HG03378 (cell line): ENCODE results near the gene PDPK1.
"Not testable (repeated sequence)": the region's sequence is repeated elsewhere in the genome, so short reads cannot be mapped to it uniquely, and the experiment has no call there.

ENCODE experiments used
- ATAC-seq: cut with Tn5 transposase; IDR thresholded peaks from one replicate; pipeline ENCODE4 v1.9.1; 2021; ENCODE audit warnings: mild to moderate bottlenecking, moderate library complexity; ENCODE audit not compliant: unreplicated experiment

Gene PDPK1

DNA sequence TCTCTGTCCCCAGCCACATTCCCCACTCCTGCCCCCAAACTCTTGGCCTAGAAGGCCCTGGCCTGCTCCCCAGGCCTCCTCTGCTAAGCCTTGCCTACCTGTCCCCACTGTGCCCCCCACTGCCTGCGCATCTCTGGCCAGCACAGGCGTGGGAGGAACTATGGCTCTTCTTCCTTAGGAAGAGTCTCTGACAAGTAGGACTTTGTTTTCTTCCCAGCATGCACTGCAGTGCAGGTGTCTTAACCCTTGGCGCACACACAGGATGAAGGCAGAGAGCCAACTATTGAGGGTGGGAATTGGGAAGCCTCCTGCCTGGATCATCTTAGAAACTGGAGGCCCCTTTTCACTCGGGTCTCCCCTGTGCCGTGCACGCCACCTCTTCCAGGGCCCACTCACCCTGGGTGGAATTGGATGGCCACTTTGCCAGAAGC is 14.0 kb upstream of the PDPK1 start:
- ATAC-seq: no peak

- no peak for ATAC-seq
Observed at GRCh38 chr16:2524339-2524938, 13.4 kb upstream of the PDPK1 start.

GRCh38 chr16:2526135-2526534 is 11.7 kb upstream of the PDPK1 start:
- no peak for ATAC-seq

DNA sequence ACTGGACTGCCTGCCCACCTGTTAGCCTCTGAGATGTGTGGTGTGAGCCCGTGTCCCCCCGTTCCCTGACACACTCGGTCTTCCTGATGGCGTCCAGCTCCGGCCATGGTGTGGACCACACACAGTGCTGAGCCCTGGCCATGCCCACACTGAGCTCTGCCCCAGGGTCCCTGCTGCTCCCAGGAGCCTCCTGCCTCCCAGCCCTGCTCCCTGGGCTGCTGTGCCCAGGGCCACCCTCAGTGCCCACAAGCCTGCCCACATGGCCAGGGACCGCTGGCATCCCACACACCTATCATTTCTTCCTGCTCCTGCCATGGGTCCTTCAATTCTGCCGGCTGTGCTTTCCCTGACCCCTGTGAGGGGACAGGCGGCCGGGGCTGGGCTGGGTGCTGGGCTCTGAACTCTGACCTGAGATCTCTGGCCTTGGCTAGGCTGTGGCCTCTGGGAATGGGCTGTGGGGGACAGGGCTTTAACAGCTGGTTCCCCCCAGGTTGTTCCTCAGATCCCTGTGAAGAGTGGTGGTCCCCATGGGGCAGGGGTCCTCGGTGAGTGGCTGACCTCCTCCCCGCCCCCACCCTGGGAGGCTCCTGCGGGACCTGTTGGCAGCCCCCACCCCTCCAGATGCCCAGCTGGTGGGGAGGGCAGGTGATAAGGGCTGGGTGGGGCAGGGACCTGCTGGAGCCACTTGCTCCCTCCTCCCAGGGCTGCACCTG is 10.6 kb upstream of the PDPK1 start:
- no peak for ATAC-seq

DNA sequence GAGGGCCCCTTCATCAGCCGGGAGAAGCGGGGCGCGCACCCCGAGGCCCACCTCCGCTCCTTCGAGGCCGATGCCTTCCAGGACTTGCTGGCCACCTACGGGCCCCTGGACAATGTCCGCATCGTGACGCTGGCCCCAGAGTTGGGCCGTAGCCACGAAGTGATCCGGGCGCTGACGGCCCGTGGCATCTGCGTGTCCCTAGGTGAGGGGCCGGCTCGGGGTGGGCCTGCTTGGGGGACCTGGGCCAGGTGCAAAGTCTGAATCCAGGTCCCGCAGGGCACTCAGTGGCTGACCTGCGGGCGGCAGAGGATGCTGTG is 10.1 kb upstream of the PDPK1 start:
- no peak for ATAC-seq

- no peak for ATAC-seq
Observed at GRCh38 chr16:2528161-2529060, 9.4 kb upstream of the PDPK1 start.

- ATAC-seq: no peak
Observed at GRCh38 chr16:2529061-2529931, 8.5 kb upstream of the PDPK1 start.

DNA sequence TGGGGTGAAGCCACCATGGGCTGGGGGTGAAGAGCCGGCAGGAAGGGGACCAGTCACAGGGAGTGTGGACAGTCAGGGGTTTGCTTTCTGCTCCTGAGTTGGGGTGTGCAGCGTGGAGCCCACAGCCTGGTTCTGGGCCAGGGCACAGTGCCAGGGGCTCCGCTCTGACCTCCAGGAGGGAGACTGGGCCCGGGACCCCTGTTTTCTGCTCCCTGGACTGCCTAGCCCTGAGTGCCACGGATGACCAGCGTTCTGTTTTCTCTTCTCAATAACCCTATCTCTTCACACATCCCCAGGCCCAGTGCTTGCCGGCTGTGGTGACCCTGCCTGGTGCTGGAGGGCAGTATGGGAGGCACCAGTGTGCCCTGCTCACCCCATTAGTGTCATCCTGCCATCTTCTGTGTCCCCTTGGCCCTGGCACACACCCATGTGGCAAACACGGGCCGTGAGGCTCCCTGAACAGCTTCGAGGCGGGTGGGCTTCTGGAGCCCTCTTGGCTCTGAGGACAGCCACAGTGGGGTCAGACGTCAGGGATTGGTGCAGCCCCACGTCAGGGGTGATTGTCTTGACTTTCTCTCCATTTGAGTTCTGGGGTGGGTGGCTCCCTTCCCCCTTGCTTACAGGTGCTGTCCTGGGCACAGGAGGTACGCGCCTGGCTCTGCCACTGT is 7.7 kb upstream of the PDPK1 start:
- ATAC-seq: no peak

GRCh38 chr16:2530629-2531318 is 7.0 kb upstream of the PDPK1 start:
- no peak for ATAC-seq

DNA sequence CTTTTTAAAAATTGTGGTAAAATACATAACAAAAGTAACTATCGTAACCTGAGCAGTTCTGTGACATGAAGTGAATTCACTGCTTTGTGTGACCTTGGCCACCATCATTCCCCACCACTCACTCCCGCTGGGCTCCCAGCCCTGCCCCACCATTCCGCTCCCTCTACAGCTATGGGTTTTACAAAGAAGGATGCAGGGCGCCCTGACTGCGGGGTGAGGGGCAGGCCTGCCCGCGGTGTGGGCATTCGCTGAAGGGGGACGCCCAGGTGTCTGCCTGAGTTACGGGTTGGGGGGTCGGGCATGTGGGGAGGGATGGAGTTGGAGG is 6.5 kb upstream of the PDPK1 start, which contains the start of gene CEMP1:
CEMP1 (minus strand) TSS at position 38 of the 325 bp plus-strand sequence. CDS start 335 bp downstream, outside the sequence.
- no peak for ATAC-seq

GRCh38 chr16:2531696-2532493 is 5.9 kb upstream of the PDPK1 start:
- ATAC-seq: peak; percentile 63

DNA sequence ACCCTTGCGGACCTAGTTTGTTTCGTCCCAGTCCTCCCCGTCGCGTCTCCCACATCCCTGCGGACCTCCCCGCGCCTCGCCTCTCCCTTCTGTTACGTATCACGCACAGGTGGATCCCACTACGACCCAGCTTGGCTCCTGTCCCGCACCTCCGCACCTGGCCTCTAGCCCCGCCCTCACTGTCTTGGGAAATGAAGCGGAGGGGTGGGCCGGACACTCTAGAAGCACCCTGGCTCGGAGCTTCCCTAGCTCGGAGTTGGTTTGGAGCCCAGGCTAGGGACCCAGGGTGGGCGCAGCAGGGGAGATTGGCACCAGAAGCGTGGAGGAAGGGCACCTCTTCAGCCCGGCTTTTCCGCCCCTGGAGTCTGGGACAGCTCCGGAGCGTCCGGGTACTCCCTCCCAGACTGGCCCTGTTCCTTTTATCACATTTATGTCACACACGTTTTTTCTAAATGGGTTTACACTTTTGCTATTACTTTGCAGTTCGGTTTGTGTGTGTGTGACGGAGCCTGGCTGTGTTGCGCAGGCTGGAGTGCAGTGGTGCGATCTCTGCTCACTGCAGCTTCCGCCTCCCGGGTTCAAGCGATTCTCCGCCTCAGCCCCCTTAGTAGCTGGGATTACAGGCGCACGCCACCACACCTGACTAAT is 5.2 kb upstream of the PDPK1 start:
- no peak for ATAC-seq

DNA sequence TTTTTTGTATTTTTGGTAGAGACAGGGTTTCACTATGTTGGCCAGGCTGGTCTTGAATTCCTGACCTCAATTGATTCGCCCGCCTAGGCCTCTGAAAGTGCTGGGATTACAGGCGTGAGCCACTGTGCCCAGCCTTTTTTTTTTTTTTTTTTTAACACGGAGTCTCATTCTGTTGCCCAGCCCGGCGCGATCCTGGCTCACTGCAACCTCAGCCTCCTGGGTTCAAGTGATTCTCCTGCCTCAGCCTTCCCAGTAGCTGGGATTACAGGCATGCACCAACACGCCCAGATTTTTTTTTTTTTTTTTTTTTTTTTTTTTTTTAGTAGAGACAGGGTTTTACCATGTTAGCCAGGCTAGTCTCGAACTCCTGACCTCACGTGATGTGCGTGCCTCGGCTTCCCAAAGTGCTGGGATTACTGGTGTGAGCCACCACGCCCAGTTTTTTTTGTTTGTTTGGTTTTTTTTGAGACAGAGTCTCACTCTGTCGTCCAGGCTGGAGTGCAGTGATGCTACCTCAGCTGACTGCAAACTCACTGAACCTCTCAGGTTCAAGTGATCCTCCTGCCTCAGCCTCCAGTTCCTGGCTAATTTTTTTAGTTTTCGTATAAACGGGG is 4.6 kb upstream of the PDPK1 start:
- ATAC-seq: not testable (repeated sequence)

DNA sequence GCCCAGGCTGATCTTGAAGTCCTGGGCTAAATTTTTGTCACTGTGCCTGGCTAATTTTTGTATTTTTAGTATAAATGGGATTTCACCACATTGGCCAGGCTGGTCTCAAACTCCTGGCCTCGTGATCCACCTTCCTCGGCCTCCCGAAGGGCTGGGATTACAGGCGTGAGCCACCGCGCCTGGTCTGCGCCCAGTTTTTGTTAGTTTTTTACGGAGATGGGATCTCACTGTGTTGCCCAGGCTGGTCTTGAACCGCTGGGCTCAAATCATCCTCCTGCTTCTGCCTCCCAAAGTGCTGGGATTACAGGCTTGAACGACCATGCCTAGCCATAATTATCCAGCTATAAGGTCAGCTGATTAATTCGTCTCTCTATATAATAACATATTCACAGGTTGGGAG is 3.9 kb upstream of the PDPK1 start:
- no peak for ATAC-seq

GRCh38 chr16:2534335-2534734 is 3.5 kb upstream of the PDPK1 start:
- not testable (repeated sequence) for ATAC-seq

- no peak for ATAC-seq
Observed at GRCh38 chr16:2535625-2536013, 2.2 kb upstream of the PDPK1 start.

GRCh38 chr16:2539192-2539844 is 1.5 kb downstream of the PDPK1 start:
- not testable (repeated sequence) for ATAC-seq
